ENCODE data around the gene MVB12B.

DNA sequence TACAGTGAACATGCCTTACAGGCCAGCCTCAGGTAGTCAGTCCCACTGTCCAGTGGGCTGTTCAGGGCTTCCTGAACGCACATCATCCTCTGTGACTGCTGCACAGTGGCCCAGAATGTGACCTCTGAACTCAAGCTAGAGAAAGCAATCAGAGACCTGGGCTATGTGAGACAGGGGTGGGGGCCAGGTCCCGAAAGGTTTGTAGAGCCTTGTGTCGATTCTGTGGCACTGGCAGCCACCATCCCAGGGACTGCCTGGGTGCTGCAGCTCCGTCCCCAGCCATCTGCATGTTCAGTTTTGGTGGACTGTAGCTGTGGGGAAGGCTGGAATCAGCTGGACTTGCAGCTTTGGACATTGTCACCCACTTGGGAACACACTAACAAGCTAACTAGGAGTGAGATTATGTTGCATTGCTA is 47.7 kb downstream of the MVB12B start:
- TF ChIP-seq, protein P1, sequence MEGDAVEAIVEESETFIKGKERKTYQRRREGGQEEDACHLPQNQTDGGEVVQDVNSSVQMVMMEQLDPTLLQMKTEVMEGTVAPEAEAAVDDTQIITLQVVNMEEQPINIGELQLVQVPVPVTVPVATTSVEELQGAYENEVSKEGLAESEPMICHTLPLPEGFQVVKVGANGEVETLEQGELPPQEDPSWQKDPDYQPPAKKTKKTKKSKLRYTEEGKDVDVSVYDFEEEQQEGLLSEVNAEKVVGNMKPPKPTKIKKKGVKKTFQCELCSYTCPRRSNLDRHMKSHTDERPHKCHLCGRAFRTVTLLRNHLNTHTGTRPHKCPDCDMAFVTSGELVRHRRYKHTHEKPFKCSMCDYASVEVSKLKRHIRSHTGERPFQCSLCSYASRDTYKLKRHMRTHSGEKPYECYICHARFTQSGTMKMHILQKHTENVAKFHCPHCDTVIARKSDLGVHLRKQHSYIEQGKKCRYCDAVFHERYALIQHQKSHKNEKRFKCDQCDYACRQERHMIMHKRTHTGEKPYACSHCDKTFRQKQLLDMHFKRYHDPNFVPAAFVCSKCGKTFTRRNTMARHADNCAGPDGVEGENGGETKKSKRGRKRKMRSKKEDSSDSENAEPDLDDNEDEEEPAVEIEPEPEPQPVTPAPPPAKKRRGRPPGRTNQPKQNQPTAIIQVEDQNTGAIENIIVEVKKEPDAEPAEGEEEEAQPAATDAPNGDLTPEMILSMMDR (IDR thresholded peaks at IDR 0.05): no peak
- no peak for TF ChIP-seq ZFX (IDR thresholded peaks at IDR 0.05; ENCODE audit: borderline replicate concordance)

Measured in 22Rv1 (cell line).